Stimulated activated CD8-positive, alpha-beta memory T cell treated with anti-CD3 and anti-CD28 coated beads, Interleukin-4, amount 100 ng/mL, for 4 hours (primary cell): ENCODE measurements around the gene ATP2A1.
A peak's percentile ranks its signal among the peaks of the same experiment; 100 is the strongest.

Experiments
- DNase-seq, 2 donors: peaks; one replicate each; pipeline ENCODE4 v3.0.0-alpha.2; 2020; ENCODE audit warnings: low read depth in 2 of 2, low spot score in 1 of 2

ATP2A1 gene

GRCh38 chr16:28878083-28878926 is at the start of gene ATP2A1:
Gene ATP2A1, plus strand, starts transcription at chr16:28878488. Its CDS starts 184 bp downstream, at chr16:28878672.
- no peak for DNase-seq

DNA sequence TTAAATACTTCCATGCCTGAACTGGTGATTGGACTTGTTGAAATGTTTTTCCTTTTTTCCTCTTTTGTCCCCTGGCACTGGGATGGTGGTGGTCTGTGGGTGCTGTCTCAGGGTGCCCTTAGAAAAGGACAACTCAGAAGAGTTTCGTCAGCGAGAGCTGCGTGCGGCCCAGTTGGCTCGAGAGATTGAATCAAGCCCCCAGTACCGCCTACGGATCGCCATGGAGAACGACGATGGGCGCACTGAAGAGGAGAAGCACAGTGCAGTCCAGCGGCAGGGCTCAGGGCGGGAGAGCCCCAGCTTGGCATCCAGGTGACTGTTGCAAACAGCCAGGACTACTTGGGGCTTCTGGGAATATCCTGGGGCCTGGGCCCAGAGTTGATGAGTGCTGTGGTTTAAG is 48.5 kb upstream of the ATP2A1 start:
- no peak for DNase-seq

GRCh38 chr16:28830531-28830930 is 47.8 kb upstream of the ATP2A1 start:
- no peak for DNase-seq

DNA sequence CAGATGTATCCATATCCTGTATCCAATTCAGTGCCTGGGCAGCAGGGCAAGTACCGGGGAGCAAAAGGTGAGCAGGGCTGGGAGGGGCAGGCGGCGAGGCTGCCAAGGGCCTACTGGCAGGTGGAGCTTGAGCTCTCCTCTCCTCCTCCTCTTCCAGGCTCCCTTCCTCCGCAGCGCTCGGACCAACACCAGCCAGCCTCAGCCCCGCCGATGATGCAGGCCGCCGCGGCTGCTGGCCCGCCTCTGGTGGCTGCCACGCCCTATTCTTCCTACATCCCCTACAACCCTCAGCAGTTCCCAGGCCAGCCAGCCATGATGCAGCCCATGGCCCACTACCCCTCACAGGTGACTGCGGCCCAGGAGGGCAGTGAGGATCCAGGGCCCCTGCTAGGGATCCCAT is 43.9 kb upstream of the ATP2A1 start:
- DNase-seq, result no peak

- DNase-seq, result no peak
Measured at GRCh38 chr16:28834873-28835863, 43.1 kb upstream of the ATP2A1 start.

- no peak for DNase-seq
Measured at GRCh38 chr16:28835864-28836760, 42.2 kb upstream of the ATP2A1 start.

DNA sequence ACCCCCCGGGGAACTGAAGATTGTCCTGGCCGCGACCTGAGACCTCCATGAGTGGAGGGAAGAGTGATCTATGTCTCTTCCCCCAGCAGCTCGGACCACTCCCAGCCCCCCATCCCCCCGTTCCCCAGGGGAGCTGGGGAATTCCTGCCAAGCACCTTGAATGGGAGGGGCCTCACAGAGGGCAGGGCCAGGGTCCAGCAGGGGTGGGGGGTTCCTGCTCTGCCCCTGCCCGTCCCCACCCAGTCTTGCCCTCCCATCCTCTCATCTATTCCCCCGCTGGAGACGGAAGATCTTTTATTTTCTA is 41.6 kb upstream of the ATP2A1 start:
- no peak for DNase-seq

- no peak for DNase-seq
Measured at GRCh38 chr16:28837672-28838557, 40.4 kb upstream of the ATP2A1 start.

DNA sequence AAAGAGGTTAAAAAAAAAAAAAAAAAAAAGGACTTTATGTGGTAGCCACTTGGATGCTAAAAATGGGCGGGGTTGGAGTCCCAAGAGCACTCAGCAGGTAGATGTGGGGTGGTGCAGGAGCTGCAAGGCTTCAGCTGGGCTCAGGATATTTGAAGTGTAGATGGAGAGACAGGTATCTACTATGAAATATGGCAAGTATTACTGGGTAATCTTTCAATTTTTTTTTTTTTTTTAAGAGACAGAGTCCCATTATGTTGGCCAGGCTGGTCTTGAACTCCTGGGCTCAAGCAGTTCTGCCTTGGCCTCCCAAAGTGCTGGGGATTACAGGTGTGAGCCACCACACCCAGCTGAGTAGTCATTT is 39.8 kb upstream of the ATP2A1 start:
- no peak for DNase-seq

DNA sequence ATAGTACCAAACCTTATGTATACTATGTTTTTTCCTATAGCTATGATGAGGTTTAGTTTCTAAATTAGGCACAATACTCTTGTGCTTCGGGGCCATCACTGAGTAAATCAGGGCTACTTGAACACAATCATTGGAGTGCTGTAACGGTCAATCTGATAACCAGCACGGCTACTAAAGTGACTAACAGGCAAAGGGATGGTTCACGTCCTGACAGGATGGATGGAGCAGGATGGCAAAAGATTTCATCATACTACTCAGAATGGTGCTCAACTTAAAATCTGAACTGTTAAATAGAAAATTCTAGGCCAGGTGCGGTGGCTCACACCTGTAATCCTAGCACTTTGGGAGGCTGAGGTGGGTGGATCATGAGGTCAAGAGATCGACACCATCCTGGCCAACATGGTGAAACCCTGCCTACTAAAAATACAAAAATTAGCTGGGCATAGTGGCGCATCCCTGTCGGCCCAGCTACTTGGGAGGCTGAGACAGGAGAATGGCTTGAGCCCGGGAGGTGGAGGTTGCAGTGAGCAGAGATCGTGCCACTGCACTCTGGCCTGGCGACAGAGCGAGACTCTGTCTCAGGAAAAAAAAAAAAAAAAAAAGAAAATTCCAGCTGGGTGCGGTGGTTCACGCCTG is 39.2 kb upstream of the ATP2A1 start:
- no peak for DNase-seq

DNA sequence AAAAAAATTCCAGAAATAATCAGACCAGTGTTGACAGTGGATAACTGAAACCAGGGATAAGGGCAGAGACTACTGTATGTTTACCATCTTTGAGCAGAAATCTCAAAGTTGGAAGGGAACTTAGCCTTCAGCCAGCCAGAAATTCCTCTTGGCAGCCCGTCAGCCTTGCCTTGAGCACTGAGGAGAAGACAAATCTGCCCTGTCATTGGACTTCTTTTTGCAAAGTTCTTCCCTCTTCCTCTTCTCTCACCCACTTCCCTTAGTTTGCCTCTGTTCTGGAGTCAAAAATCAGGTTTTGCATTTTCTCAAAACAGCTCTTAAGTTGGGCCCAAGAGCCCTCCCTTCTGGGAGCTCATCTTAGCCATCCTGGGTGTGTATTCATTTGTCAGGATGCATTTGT is 38.4 kb upstream of the ATP2A1 start:
- DNase-seq, result no peak

- DNase-seq, result no peak
Measured at GRCh38 chr16:28842696-28843095, 35.6 kb upstream of the ATP2A1 start.

DNA sequence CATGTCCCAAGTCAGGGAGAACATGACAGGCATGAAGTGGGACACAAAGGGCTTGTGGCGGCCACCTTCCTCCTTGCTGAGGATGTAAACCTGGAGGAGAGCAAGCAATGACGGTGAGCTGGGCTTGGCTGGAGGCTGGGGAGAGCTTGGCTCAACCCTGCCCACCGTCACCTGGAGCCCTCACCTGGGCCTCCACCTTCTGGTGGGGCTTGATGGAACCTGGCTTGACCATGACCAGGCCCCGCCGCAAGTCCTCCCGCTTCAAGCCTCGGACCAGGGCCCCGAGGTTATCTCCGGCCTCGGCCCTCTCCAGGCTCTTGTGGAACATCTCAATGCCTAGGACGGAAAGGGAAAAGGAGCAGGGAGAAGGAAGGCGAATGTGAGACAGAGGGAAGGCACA is 34.5 kb upstream of the ATP2A1 start:
- DNase-seq, result no peak

- no peak for DNase-seq
Measured at GRCh38 chr16:28844226-28844885, 33.9 kb upstream of the ATP2A1 start.

- no peak for DNase-seq
Measured at GRCh38 chr16:28845293-28845692, 33.0 kb upstream of the ATP2A1 start.

DNA sequence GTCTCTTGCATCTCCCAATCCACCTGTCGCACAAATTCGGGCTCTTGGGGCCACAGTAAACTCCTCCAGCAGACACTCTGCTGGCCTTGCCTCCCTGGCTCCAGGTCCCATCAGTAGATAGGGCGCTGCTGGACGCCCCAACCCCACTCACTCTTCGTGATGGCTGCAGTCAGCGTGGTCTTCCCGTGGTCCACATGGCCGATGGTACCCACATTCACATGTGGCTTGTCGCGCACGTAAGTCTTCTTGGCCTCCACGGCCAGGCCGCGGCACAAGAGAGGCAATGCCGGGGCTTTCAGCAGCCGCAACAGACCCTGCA is 32.6 kb upstream of the ATP2A1 start:
- no peak for DNase-seq

- DNase-seq, result peak; percentile 90 to 97
Measured at GRCh38 chr16:28846080-28846932, 32.0 kb upstream of the ATP2A1 start, which contains the start of gene TUFM. Gene TUFM, minus strand, starts transcription at chr16:28846348. Its CDS starts 79 bp downstream, at chr16:28846269.

GRCh38 chr16:28846933-28847273 is 31.4 kb upstream of the ATP2A1 start:
- DNase-seq, result no peak
